ENCODE data around the gene PLD1.

PLD1 gene

DNA sequence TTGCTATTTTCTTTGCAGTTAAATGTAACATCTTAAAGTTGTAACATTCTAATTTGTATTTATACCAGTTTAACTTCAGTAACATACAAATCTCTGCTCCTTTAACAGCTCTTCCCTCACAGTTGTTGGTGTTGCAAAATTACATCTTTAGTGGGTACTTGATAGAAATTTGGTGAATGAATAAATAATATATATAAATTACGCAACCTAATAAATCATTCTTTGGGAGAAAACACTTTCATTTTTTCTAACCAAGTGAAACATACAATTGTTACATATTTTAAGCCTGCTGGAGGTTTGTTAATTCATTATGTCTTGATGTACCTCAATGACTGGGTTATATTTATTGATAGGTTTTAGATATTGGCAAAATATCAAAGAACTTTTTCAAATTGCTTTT is 118.8 kb downstream of the PLD1 start:
- no peak overlapping the region for H3K56ac ChIP-seq (ENCODE audit: low read length)
- H2AK5ac ChIP-seq (ENCODE audit: low read length), result no peak overlapping the region
- no peak overlapping the region for H3K4me2 ChIP-seq (ENCODE audit: low read length)
- no peak for DNase-seq
- H3K36me3 ChIP-seq (ENCODE audit: control insufficient read depth, insufficient read depth, low read length), result no peaks in the 10 kb centered on the region
- H3K9ac ChIP-seq (ENCODE audit: low read length), result no peak overlapping the region
- no peak overlapping the region for H3K18ac ChIP-seq (ENCODE audit: low read length)
- H2BK120ac ChIP-seq (ENCODE audit: low read depth, low read length), result no peak overlapping the region
- no CpG with 5 or more reads among the region's 1 CpG for WGBS (ENCODE audit: extremely low coverage, insufficient coverage, low lambda C conversion rate)
- H3K79me2 ChIP-seq (ENCODE audit: control insufficient read depth, insufficient read depth, low read length), result no peaks in the 10 kb centered on the region
- no peak overlapping the region for H3K4ac ChIP-seq (ENCODE audit: low read depth, low read length)
- no peak overlapping the region for H3K4me3 ChIP-seq (ENCODE audit: low read length)
- H4K5ac ChIP-seq (ENCODE audit: low read length), result no peak overlapping the region
- H2BK5ac ChIP-seq (ENCODE audit: low read length), result no peak overlapping the region
- no peaks in the 10 kb centered on the region for H3K79me1 ChIP-seq (ENCODE audit: low read length)
- H4K8ac ChIP-seq (ENCODE audit: low read depth, low read length), result no peak overlapping the region
- H3K27ac ChIP-seq (ENCODE audit: low read depth, low read length), result no peak overlapping the region
- no peak overlapping the region for H2BK15ac ChIP-seq (replicated peaks; ENCODE audit: low read depth)
- H3K23ac ChIP-seq (ENCODE audit: low read length), result no peak overlapping the region
- H3K27me3 ChIP-seq (ENCODE audit: insufficient read depth, low read length, poor library complexity), result no peaks in the 10 kb centered on the region
- no peaks in the 10 kb centered on the region for H3K4me1 ChIP-seq (ENCODE audit: control insufficient read depth, low read depth, low read length)

DNA sequence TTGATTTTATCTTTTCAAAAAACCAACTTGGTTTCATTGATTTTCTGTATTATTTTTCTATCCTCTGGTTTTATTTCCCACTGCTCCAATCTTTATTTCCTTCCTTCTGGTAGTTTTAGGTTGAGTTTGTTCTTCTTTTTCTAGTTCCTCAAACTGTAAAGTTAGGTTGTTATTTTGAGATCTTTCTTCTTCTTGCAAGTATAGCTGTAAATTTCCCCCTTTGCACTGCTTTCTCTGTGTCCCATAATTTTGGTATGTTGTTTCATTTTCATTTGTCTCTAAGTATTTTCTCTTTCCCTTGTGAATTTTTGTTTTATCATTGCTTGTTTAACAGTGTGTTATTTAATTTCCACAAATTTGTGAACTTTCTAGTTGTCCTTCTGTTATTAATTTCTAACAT is 120.0 kb downstream of the PLD1 start:
- no peak overlapping the region for H3K18ac ChIP-seq (ENCODE audit: low read length)
- no peaks in the 10 kb centered on the region for H3K27me3 ChIP-seq (ENCODE audit: insufficient read depth, low read length, poor library complexity)
- H3K79me1 ChIP-seq (ENCODE audit: low read length), result no peaks in the 10 kb centered on the region
- H3K23ac ChIP-seq (ENCODE audit: low read length), result no peak overlapping the region
- DNase-seq, result no peak
- H2AK5ac ChIP-seq (ENCODE audit: low read length), result no peak overlapping the region
- H2BK5ac ChIP-seq (ENCODE audit: low read length), result no peak overlapping the region
- H3K9ac ChIP-seq (ENCODE audit: low read length), result no peak overlapping the region
- no peak overlapping the region for H3K4ac ChIP-seq (ENCODE audit: low read depth, low read length)
- H3K27ac ChIP-seq (ENCODE audit: low read depth, low read length), result no peak overlapping the region
- no peak overlapping the region for H2BK120ac ChIP-seq (ENCODE audit: low read depth, low read length)
- no peak overlapping the region for H3K4me2 ChIP-seq (ENCODE audit: low read length)
- no peaks in the 10 kb centered on the region for H3K79me2 ChIP-seq (ENCODE audit: control insufficient read depth, insufficient read depth, low read length)
- H2BK15ac ChIP-seq (replicated peaks; ENCODE audit: low read depth), result no peak overlapping the region
- H3K36me3 ChIP-seq (ENCODE audit: control insufficient read depth, insufficient read depth, low read length), result no peaks in the 10 kb centered on the region
- no peak overlapping the region for H4K8ac ChIP-seq (ENCODE audit: low read depth, low read length)
- H3K4me3 ChIP-seq (ENCODE audit: low read length), result no peak overlapping the region
- no peaks in the 10 kb centered on the region for H3K4me1 ChIP-seq (ENCODE audit: control insufficient read depth, low read depth, low read length)
- H4K5ac ChIP-seq (ENCODE audit: low read length), result no peak overlapping the region
- H3K56ac ChIP-seq (ENCODE audit: low read length), result no peak overlapping the region

DNA sequence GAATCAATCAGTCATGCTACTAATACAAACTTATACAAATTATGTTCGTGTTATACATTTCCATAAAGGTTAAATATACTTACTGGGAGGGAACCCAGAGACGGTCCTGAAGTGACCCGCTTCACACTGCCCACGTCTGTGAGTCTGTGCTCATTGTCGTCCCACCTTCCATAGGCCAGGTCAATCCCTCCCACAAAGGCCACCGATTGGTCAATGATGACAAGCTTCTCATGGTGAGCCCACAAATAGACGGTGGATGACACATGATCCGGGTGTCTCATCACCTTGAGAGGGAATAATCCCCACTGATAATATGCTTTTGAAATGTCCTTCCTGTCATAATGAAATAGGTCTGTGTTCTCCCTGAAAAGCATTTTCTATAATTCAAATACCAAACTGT is 121.7 kb downstream of the PLD1 start:
- Histone ChIP-seq H3K4me3 (ENCODE audit: low read length) (no peak overlapping the region), H2BK5ac (ENCODE audit: low read length) (no peak overlapping the region), H3K9ac (ENCODE audit: low read length) (no peak overlapping the region), H3K4ac (ENCODE audit: low read depth, low read length) (no peak overlapping the region), H3K23ac (ENCODE audit: low read length) (no peak overlapping the region), H4K5ac (ENCODE audit: low read length) (no peak overlapping the region), H2BK15ac (replicated peaks; ENCODE audit: low read depth) (no peak overlapping the region), H3K79me1 (ENCODE audit: low read length) (no peaks in the 10 kb centered on the region), H4K8ac (ENCODE audit: low read depth, low read length) (no peak overlapping the region), H3K79me2 (ENCODE audit: control insufficient read depth, insufficient read depth, low read length) (no peaks in the 10 kb centered on the region), H3K27me3 (ENCODE audit: insufficient read depth, low read length, poor library complexity) (no peaks in the 10 kb centered on the region), H3K4me2 (ENCODE audit: low read length) (no peak overlapping the region), H3K4me1 (ENCODE audit: control insufficient read depth, low read depth, low read length) (no peaks in the 10 kb centered on the region), H3K27ac (ENCODE audit: low read depth, low read length) (no peak overlapping the region), H3K36me3 (ENCODE audit: control insufficient read depth, insufficient read depth, low read length) (no peaks in the 10 kb centered on the region), H3K56ac (ENCODE audit: low read length) (no peak overlapping the region), H2AK5ac (ENCODE audit: low read length) (no peak overlapping the region), H2BK120ac (ENCODE audit: low read depth, low read length) (no peak overlapping the region), H3K18ac (ENCODE audit: low read length) (no peak overlapping the region)
- no CpG with 5 or more reads among the region's 8 CpGs for WGBS (ENCODE audit: extremely low coverage, insufficient coverage, low lambda C conversion rate)
- DNase-seq, result no peak

DNA sequence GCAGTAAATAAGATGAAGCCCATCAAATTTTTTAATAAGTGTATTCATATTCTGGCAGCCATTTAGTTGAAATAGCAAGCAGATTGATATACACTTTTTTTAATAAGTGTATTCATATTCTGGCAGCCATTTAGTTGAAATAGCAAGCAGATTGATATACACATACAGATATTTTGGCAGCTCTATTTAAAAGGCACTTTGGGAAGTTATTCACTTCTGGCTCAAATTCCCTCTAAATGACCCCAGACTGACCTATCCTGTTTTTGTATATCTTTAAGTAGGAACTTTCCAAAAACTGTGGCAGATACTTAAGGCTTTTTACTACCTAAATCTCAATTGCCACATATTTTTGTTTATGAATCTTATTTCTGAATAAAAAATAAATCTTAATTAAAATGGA is 122.3 kb downstream of the PLD1 start:
- no peak for DNase-seq
- H2AK5ac ChIP-seq (ENCODE audit: low read length), result no peak overlapping the region
- H3K36me3 ChIP-seq (ENCODE audit: control insufficient read depth, insufficient read depth, low read length), result no peaks in the 10 kb centered on the region
- H4K5ac ChIP-seq (ENCODE audit: low read length), result no peak overlapping the region
- no peak overlapping the region for H3K9ac ChIP-seq (ENCODE audit: low read length)
- no peaks in the 10 kb centered on the region for H3K27me3 ChIP-seq (ENCODE audit: insufficient read depth, low read length, poor library complexity)
- H3K4me3 ChIP-seq (ENCODE audit: low read length), result no peak overlapping the region
- H2BK15ac ChIP-seq (replicated peaks; ENCODE audit: low read depth), result no peak overlapping the region
- H3K4me1 ChIP-seq (ENCODE audit: control insufficient read depth, low read depth, low read length), result no peaks in the 10 kb centered on the region
- H2BK120ac ChIP-seq (ENCODE audit: low read depth, low read length), result no peak overlapping the region
- no peak overlapping the region for H3K4me2 ChIP-seq (ENCODE audit: low read length)
- no peak overlapping the region for H3K27ac ChIP-seq (ENCODE audit: low read depth, low read length)
- no peak overlapping the region for H2BK5ac ChIP-seq (ENCODE audit: low read length)
- H3K56ac ChIP-seq (ENCODE audit: low read length), result no peak overlapping the region
- H3K79me1 ChIP-seq (ENCODE audit: low read length), result no peaks in the 10 kb centered on the region
- no peak overlapping the region for H3K4ac ChIP-seq (ENCODE audit: low read depth, low read length)
- no peak overlapping the region for H3K23ac ChIP-seq (ENCODE audit: low read length)
- no peaks in the 10 kb centered on the region for H3K79me2 ChIP-seq (ENCODE audit: control insufficient read depth, insufficient read depth, low read length)
- no peak overlapping the region for H4K8ac ChIP-seq (ENCODE audit: low read depth, low read length)
- no peak overlapping the region for H3K18ac ChIP-seq (ENCODE audit: low read length)

DNA sequence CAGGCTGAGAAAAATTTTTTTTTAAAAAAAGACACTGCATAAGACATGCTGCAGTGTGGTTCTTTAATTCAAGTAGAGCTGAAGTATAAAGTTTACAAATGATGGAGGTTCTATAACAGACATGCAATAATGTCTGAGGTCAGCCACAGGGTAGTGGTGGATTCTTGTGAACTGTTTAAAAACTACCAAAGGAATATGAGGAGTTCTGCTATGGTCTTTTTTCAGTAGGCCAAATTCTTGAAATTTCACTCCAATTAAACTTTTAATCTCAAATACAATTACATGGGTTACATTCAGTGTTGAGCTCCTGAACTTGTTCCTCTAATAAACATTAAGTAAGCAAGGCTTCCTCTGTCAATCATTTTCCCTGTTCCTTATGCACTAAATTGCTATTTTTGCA is 122.7 kb downstream of the PLD1 start:
- H3K27me3 ChIP-seq (ENCODE audit: insufficient read depth, low read length, poor library complexity), result no peaks in the 10 kb centered on the region
- H3K4me1 ChIP-seq (ENCODE audit: control insufficient read depth, low read depth, low read length), result no peaks in the 10 kb centered on the region
- no peak overlapping the region for H3K4ac ChIP-seq (ENCODE audit: low read depth, low read length)
- H3K18ac ChIP-seq (ENCODE audit: low read length), result no peak overlapping the region
- no peak overlapping the region for H3K56ac ChIP-seq (ENCODE audit: low read length)
- no peak overlapping the region for H3K4me2 ChIP-seq (ENCODE audit: low read length)
- no peak overlapping the region for H3K4me3 ChIP-seq (ENCODE audit: low read length)
- no peak overlapping the region for H2BK120ac ChIP-seq (ENCODE audit: low read depth, low read length)
- no peak overlapping the region for H3K9ac ChIP-seq (ENCODE audit: low read length)
- H4K8ac ChIP-seq (ENCODE audit: low read depth, low read length), result no peak overlapping the region
- H3K27ac ChIP-seq (ENCODE audit: low read depth, low read length), result no peak overlapping the region
- no peak overlapping the region for H2BK15ac ChIP-seq (replicated peaks; ENCODE audit: low read depth)
- H2BK5ac ChIP-seq (ENCODE audit: low read length), result no peak overlapping the region
- H3K79me2 ChIP-seq (ENCODE audit: control insufficient read depth, insufficient read depth, low read length), result no peaks in the 10 kb centered on the region
- H3K79me1 ChIP-seq (ENCODE audit: low read length), result no peaks in the 10 kb centered on the region
- no peak overlapping the region for H2AK5ac ChIP-seq (ENCODE audit: low read length)
- H3K23ac ChIP-seq (ENCODE audit: low read length), result no peak overlapping the region
- no peak overlapping the region for H4K5ac ChIP-seq (ENCODE audit: low read length)
- no peaks in the 10 kb centered on the region for H3K36me3 ChIP-seq (ENCODE audit: control insufficient read depth, insufficient read depth, low read length)
- DNase-seq, result no peak

DNA sequence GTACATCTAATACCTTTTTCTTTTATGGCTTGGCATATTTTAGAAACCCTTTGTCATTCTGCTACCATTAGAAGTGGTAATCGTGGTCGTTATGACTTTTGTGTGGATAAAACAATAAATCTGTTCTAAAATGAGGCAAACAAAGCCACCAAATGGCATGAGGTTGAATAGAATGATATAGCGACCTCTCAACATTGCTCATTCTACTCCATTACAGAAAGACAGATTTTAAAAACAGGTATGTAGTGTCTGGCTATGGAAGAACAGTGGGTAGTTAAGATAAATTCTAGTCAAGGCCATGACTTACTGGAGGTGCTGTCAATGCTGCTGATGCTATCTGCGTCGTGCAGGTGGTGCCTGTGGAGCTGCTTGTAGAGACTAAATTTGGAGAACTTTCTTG is 123.2 kb downstream of the PLD1 start:
- no peaks in the 10 kb centered on the region for H3K36me3 ChIP-seq (ENCODE audit: control insufficient read depth, insufficient read depth, low read length)
- H3K79me2 ChIP-seq (ENCODE audit: control insufficient read depth, insufficient read depth, low read length), result no peaks in the 10 kb centered on the region
- H2BK15ac ChIP-seq (replicated peaks; ENCODE audit: low read depth), result no peak overlapping the region
- H2BK120ac ChIP-seq (ENCODE audit: low read depth, low read length), result no peak overlapping the region
- no peak overlapping the region for H3K4me2 ChIP-seq (ENCODE audit: low read length)
- H3K4me1 ChIP-seq (ENCODE audit: control insufficient read depth, low read depth, low read length), result no peaks in the 10 kb centered on the region
- no peak for DNase-seq
- H2AK5ac ChIP-seq (ENCODE audit: low read length), result no peak overlapping the region
- no peak overlapping the region for H3K23ac ChIP-seq (ENCODE audit: low read length)
- H4K5ac ChIP-seq (ENCODE audit: low read length), result no peak overlapping the region
- no peak overlapping the region for H2BK5ac ChIP-seq (ENCODE audit: low read length)
- no peak overlapping the region for H3K4ac ChIP-seq (ENCODE audit: low read depth, low read length)
- no peak overlapping the region for H3K9ac ChIP-seq (ENCODE audit: low read length)
- no peak overlapping the region for H3K56ac ChIP-seq (ENCODE audit: low read length)
- H3K27ac ChIP-seq (ENCODE audit: low read depth, low read length), result no peak overlapping the region
- H3K27me3 ChIP-seq (ENCODE audit: insufficient read depth, low read length, poor library complexity), result no peaks in the 10 kb centered on the region
- no peak overlapping the region for H3K18ac ChIP-seq (ENCODE audit: low read length)
- no peak overlapping the region for H4K8ac ChIP-seq (ENCODE audit: low read depth, low read length)
- WGBS (ENCODE audit: extremely low coverage, insufficient coverage, low lambda C conversion rate), result no CpG with 5 or more reads among the region's 5 CpGs
- no peaks in the 10 kb centered on the region for H3K79me1 ChIP-seq (ENCODE audit: low read length)
- no peak overlapping the region for H3K4me3 ChIP-seq (ENCODE audit: low read length)

Measured in mesendoderm (in vitro differentiated cells).